Left hindlimb (tissue), 1 donor: ENCODE results near the gene EVC2.

Experiments
- DNase-seq: peaks from one replicate; pipeline ENCODE4 v3.0.0-alpha.2; 2018

Gene EVC2

DNA sequence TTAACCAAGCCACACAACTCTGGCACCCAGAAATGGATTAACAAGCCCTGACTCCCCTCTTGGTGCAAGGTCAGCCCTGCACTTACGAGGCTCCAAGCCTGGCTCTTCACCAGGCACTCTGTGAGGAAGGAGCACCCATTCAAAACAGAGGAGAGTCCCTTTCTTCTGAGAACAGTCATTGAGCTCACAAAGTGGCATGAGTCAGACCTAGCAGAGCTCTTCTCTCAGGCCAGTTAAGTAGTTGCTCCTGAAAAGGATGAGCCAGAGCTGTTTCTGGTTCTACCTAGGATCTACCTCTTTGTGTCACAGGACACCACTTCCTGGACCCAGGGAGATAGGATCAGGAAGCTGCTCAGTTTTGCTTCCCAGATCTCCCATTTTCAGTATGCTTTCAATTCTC, 48.2 kb downstream of the EVC2 start:
- DNase-seq = no peak

DNA sequence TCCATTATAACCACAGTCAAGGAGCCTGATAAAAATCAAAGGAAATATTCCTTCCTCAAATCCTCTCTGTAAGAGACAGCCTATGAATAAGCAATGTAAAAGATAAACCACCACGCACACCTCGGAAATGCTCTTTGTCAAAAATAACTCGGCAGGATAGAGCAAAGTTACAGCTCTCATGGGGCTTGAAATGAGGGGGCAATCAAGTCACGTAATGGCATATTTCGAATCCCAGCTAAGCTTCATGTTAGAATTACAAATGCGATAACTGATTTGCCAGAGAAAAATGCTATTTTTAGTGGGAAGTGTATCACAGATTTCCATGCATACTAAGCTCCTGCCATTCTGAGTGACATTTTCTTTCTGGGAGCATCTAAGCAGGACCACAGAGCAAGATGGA, 49.4 kb downstream of the EVC2 start:
- DNase-seq = no peak

GRCh38 chr4:5656415-5656814, 51.9 kb downstream of the EVC2 start:
- no peak for DNase-seq

DNA sequence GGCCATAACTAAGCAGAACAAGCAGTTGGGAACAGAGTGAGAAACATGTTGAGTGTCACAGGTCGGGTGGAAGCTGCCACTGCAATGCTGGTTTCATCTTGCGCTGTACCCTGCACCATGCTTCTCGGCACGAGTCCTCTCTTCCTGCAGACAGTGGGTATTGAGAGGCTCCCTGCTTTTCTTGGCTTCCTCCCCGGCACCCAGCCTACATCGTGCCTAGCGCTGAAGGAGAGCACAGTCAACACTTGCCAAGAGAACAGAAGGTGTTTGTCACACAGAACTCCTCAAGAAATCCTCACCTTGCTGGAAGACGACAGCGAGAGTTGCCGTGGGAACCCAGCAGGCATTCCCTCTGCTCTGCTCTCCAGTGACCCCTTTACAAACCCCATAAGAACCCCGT, 53.6 kb downstream of the EVC2 start:
- DNase-seq = no peak

GRCh38 chr4:5651089-5651488, 57.3 kb downstream of the EVC2 start:
- DNase-seq = no peak

GRCh38 chr4:5650040-5650439, 58.3 kb downstream of the EVC2 start:
- no peak for DNase-seq

DNA sequence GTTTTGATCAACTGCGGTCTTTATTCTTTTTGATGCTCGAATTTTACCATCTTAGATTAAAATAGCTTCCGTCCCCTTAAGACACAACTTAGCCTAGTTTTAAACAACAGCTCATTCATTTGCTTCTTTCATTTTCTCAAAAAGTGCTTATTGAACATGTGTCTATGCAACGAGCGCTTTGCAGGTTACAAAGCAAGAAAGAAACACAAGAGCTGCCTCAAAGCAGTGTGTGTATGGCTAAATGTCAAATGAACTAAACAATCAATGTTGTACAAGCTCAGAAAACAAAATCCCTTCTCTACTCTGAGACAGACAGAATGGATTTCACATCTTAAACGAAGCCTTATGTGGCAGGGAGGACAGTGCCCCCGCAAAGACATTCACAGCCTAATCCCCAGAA, 61.0 kb downstream of the EVC2 start:
- DNase-seq = no peak

DNA sequence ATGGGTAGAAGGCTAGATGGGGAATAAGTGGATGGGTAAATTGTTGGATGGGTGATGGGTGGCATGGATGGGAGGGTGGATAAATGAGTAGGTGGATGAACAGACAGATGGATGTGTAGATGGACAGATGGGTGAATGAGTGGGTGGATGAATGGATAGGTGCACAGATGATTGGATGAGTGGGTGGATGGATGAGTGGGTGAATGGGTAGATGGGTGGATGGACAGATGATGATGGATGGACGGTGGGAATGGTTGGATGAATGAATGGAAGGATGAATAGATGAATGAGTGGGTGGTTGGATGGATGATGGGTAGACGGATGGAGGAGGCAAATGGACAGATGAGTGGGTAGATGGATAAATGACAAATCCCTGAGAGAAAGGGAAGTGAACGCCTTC, 68.3 kb downstream of the EVC2 start:
- no peak for DNase-seq

GRCh38 chr4:5639556-5639955, 68.8 kb downstream of the EVC2 start:
- DNase-seq = no peak

DNA sequence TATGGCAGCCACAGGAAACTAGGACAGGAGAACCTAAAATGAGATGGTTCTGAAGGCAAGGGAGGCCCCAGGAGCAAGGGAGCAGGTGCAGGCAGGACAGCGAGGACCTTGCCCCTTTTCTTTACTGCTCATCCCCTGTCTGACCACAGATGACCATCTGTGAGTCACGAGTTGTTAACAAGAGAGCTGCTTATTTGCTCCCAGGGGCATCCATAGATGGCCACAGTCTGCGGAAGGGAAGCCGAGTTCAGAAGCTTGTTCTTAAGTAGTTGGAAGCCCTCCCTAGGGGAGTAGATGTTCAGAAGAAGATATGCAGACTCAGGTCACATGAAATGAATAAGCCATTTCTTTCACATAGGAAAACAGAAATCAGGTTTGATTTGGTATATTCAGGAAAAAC, 69.4 kb downstream of the EVC2 start:
- DNase-seq = no peak

DNA sequence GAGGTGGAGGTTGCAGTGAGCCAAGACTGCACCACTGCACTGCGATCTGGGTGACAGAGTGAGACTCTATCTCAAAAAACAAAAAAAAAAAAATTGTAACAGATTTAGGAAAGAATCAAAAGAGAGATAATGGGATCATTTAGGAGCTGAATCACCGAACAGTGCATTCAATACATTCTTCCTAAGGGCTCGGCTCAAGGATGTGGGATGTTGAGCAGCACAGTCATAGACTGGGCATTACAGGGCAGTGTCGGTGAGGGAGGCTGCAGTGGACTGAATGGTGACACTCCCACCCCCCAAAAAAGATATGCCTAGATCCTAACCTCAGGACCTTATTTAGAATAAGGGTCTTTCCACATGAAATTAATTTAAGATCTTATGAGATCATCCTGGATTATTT, 70.0 kb downstream of the EVC2 start:
- no peak for DNase-seq

- DNase-seq = no peak
Measured at GRCh38 chr4:5636766-5637670, 71.3 kb downstream of the EVC2 start.

DNA sequence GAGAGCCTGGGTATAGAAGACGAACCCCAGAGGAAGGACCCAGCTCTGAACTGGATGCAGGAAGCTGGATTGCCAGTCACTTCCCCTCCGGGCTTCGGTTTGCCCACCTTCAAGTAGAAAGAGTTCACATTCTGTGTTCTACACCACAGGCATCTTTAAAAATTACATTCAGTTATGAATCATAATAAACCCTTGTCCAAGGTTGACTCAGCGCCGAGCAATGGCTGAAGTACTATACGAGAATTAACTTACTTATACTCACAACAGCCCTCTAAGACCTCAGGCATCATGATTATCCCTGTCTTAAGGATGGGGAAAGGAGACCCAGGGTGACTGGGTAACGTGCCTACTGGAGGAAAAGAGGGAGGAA, 72.5 kb downstream of the EVC2 start:
- no peak for DNase-seq

- DNase-seq = no peak
Measured at GRCh38 chr4:5632571-5632970, 75.8 kb downstream of the EVC2 start.

DNA sequence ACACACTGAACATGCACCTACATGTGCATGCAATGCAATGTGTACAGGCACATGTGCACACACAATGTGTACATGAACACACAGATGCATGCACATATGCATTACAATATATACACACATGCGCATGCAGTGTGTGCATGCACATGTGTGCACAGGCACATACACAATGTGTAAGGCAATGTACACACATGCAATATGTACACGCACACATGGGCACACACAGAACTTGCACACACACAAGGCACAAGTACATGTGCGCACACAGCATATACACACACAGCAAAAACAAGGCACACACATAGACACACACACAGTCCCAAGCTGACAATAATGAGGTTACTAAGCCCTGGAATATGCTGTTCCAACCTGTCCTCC, 76.3 kb downstream of the EVC2 start:
- no peak for DNase-seq

DNA sequence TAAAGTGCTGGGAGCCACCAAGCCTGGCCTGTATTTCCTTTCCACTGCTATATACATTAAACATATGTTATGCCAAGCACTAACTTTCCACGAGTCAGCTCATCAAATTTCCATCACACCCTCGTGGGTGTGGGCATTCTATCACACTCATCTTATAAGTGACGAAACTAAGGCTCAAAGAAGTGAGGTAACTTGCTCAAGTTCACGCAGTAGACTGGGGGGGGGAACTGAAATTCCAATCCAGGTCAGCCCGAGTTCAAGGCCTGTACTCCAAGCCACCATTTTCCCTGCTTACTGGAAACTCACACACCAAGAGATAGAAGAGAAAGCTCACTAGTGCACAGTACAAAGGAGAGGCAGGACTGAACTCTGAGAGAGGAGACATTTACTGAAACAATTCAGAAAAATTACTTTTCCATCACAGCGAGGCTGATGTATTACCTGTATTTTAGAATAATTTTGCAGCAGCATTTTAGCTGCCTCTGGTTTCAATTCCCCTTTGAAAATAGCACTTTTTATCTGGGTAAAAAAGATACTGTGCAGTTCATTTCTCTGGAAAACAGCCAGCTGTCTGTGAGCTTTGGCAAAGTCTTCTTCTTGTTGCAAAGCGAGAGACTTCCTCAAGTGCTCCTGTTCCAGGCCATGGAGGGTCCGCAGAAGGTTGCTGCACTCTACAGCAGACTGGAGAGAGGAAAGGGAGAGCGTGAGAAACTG, 76.8 kb downstream of the EVC2 start:
- DNase-seq = no peak

DNA sequence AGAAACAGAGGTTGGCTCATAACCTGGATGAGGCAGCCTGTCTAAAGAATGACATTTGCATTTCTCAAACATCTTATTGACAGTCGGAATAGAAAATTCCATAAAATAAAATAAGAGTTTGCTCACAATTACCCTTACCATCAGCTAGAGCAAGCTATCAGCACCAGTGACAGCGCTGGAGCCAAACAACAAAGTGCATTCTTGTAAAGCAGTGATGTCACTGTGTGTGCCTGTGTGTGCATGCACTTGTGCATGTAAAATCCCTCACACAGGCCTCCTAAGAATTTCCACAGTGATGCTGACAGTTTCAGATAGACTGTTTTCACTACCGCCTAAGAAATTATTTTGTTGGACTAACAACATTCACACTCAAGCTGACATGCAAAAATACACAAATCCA, 77.6 kb downstream of the EVC2 start:
- DNase-seq = no peak

DNA sequence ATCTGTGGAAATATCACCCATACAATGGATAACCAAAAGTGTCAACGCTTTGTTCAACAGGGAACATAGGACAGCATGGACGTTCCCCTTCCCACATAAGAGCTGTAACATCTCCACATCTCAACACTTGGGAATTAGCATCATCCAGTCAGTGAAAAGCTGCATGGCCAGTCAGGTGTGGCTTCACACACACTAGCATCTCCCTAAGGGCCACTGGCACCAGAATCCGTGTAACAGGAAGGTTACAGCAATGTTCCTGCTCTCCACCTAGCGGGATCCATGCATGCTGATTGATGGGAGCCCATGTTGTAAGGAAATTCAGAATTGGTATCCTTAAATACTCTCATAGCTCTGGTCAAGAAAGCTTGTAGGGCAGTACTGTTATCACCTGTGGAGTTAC, 78.8 kb downstream of the EVC2 start:
- DNase-seq = no peak

- no peak for DNase-seq
Measured at GRCh38 chr4:5626913-5627312, 81.4 kb downstream of the EVC2 start.

DNA sequence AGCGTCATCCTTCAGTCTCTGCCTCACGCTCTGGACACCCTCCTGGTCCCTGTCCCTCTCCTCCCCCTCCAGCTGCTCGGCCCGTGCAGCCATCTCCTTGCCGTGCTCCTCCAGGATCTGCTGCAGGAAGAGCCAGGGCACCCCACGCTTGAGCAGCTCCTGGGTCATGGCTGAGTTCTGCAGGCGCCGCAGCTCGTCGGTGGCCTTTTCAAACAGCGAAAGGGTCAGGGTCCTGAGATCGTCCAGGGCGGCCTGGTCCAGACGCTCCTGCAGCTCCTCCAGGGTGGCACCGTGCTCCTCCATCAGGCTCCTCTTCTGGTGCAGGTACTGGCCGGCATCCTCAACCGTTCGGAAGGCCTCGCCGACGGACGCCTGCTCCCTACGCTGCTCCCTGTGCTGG, 85.8 kb downstream of the EVC2 start:
- DNase-seq = no peak

DNA sequence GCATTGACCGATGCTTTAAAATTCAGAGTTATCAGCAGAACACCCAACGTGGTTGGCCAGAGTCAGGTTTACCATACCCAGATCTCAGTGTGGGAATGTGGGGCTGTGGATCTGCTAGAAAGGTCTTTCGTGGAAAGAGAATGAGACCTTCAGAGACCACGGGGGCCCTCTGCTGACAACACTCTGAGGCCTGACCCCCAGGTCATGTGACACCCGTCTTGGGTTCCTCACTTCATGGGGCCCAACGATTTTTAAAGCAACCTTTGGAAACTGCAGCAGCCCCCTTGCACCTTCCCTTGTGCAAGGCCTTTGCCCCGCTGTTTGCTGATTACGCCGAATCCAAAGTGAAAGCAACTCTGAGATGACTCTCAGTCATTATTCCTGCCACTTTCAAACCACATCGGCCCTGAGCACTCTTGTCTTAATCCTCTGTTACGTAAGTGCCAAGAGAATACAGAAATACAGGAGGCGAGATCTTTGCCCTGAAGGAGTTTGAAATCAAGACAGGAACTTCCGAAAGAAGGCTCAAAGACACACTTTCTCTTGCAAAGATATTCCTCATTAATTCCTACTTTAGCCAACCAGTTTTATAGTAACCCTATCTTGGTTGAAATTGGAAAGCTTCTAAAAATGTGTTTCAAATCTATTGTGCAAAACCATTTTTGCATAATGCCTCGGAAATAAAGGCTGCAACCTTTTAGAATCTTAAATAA, 88.3 kb downstream of the EVC2 start:
- no peak for DNase-seq

DNA sequence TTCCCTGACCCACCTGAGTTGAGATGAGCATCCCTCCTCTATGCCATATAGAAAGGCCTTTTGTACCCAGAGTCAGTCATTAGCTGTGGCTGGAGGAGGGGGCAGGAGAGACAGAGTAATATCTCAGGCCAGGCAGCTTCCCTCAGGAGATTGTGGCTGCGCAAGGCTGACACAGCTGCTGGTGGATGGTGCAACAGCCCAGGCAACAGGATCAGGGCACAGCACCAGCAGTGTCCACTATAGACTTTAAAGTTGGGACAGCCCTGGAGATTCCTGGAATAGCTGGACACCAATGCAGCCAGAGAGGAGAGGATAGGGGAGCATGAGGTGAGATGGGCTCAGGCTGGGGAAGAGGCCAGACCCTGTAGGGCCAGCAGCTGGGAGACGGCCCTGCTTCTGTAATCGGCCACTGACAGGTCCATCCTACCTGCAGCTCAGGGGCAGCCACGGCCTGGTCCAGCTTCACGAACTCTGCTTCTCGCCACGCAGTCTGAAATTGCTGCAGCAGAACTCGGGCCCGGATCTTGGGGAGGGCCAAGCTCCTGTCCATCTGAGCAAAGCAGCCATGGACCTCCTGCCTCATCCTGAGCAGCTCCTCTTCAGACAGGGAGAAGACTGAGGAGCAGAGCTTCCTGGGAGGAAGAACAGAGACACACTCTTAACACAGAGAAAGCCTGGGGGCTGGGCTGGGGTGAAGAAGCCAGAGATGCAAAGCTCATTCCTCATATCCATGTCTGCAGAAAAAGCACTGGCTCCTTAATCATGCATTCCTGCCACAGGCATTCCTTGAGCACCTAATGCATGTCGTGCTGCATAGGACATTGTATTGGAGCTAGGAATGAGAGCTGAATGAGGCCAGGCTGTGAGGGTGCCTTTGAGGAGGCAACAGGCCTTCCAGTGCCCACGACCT, 90.1 kb downstream of the EVC2 start:
- DNase-seq = no peak
